Activated T-cell treated with anti-CD3 and anti-CD28 coated beads for 4 hours (primary cell): ENCODE data around the gene TBC1D3K.
"Not testable (repeated sequence)": the region's sequence is repeated elsewhere in the genome, so short reads cannot be mapped to it uniquely, and the experiment has no call there.

ENCODE experiments used
- DNase-seq: peaks from one replicate; pipeline ENCODE4 v3.0.0-alpha.2; 2020

The TBC1D3K gene

GRCh38 chr17:37924115-37924514 lies at the start of gene TBC1D3K:
Gene TBC1D3K (plus strand): TSS chr17:37924415. CDS start chr17:37926000, 1,585 bp downstream.
- DNase-seq: not testable (repeated sequence)

GRCh38 chr17:37884516-37884915 lies 39.7 kb upstream of the TBC1D3K start:
- DNase-seq: no peak

- no peak for DNase-seq
Observed at GRCh38 chr17:37885136-37885535, 39.1 kb upstream of the TBC1D3K start.

GRCh38 chr17:37888881-37889280 lies 35.3 kb upstream of the TBC1D3K start:
- no peak for DNase-seq

- DNase-seq: not testable (repeated sequence)
Observed at GRCh38 chr17:37896961-37897360, 27.3 kb upstream of the TBC1D3K start.
